Lung (tissue), 12 donors: ENCODE results near the gene PHF19. TPM values are rescaled to one million over a fixed set of nuclear protein-coding genes. Genes with fewer than 3 reads are reported as not detected.

ENCODE experiments used
- ATAC-seq: fragments of 200-7000 bp; cut with Tn5 transposase; one replicate; pipeline ENCODE4 v1.9.1; 2020; ENCODE audit warnings: moderate number of reproducible peaks; ENCODE audit not compliant: insufficient read depth, low FRiP score
- DNase-seq, 3 donors: peaks; one replicate each; pipeline ENCODE4 v3.0.0-alpha.2; 2013 to 2017
- H3K27ac ChIP-seq, 2 donors: one replicate each; pipeline ENCODE4 v1.5.1; 2013; ENCODE audit warnings: mild to moderate bottlenecking in 2 of 2, moderate library complexity in 2 of 2, control low read depth in 1 of 2, inconsistent platforms in 1 of 2, low read depth in 1 of 2, low read length in 1 of 2
- H3K27me3 ChIP-seq, 3 donors: one replicate each; pipeline ENCODE4 v1.5.1; 2013; ENCODE audit warnings: low read length in 2 of 3; ENCODE audit not compliant: control insufficient read depth in 3 of 3, insufficient read depth in 3 of 3
- H3K36me3 ChIP-seq, 4 donors: one replicate each; pipeline ENCODE4 v1.5.1; 2013; ENCODE audit warnings: low read length in 4 of 4, mild to moderate bottlenecking in 1 of 4, moderate library complexity in 1 of 4; ENCODE audit not compliant: control insufficient read depth in 4 of 4, insufficient read depth in 4 of 4
- H3K4me1 ChIP-seq, 5 donors: one replicate each; pipeline ENCODE4 v1.5.1; 2013; ENCODE audit warnings: low read length in 5 of 5, mild to moderate bottlenecking in 2 of 5, moderate library complexity in 1 of 5; ENCODE audit not compliant: control insufficient read depth in 5 of 5, insufficient read depth in 5 of 5
- H3K4me3 ChIP-seq: one replicate; pipeline ENCODE4 v1.5.1; 2013; ENCODE audit warnings: mild to moderate bottlenecking, control low read depth, moderate library complexity
- H3K9ac ChIP-seq, 2 donors: one replicate each; pipeline ENCODE4 v1.5.1; 2013; ENCODE audit warnings: low read length in 2 of 2, control low read depth in 1 of 2; ENCODE audit not compliant: insufficient read depth in 1 of 2
- H3K9me3 ChIP-seq, 4 donors: one replicate each; pipeline ENCODE4 v1.5.1; 2013; ENCODE audit warnings: low read length in 3 of 4, mild to moderate bottlenecking in 1 of 4, moderate library complexity in 1 of 4; ENCODE audit not compliant: control insufficient read depth in 4 of 4, insufficient read depth in 3 of 4
- CTCF ChIP-seq: IDR thresholded peaks from 2 replicates; pipeline ENCODE4 v1.5.1; 2012; ENCODE audit warnings: mild to moderate bottlenecking; ENCODE audit errors: control extremely low read depth, extremely low read depth
- WGBS, 2 donors: extraction: QIAGEN DNeasy Blood & Tissue Kit; methylation state at CpG; one replicate each; pipeline ENCODE4 v1.1.7; 2013; 5-methylcytosine and 5-hydroxymethylcytosine counted together
- polyA plus RNA-seq, 2 donors: library from polyadenylated mRNA; stranded (reverse); fragments of 200-250 nt; gene quantifications; one replicate each; pipeline ENCODE4 v1.2.1, GENCODE V29; 2013
- total RNA-seq, 2 donors: library from RNA; depleted of rRNA in 1 of 2; stranded (reverse); fragments of >200 nt in 1 of 2; gene quantifications; one replicate each; pipeline ENCODE4 v1.2.1, GENCODE V29; 2014 to 2021
- donor health status: control.
- donor health status: control.
- donor health status: Bipolar disorder and iron deficiency.
- donor health status: healthy.
- donor health status: DM: yes; HTN: yes; CAD: no.

Gene PHF19
- total and polyA plus RNA-seq, 4 donors = 20.3 to 25.1 (median 21.7) TPM

GRCh38 chr9:120905315-120906164 lies 28.6 kb upstream of the PHF19 start:
- 84 to 85% methylated on average over 11 of the region's 11 CpGs for WGBS, 2 donors
- TF ChIP-seq CTCF = no peak
- Histone ChIP-seq H3K9me3 (no peaks in the 10 kb centered on the region), H3K4me3 (no peak overlapping the region), H3K36me3 (peaks cover 0 to 5% (median 0%) of the 10 kb centered on the region in 4 donors), H3K27me3 (no peaks in the 10 kb centered on the region), H3K9ac (no peak overlapping the region), H3K4me1 (peaks cover 0 to 2% (median 0%) of the 10 kb centered on the region in 5 donors), H3K27ac (no peak overlapping the region)
- no peak for ATAC-seq
- DNase-seq = no peak

GRCh38 chr9:120904978-120905301 lies 28.0 kb upstream of the PHF19 start:
- Histone ChIP-seq H3K27ac (no peak overlapping the region), H3K4me3 (no peak overlapping the region), H3K4me1 (peaks cover 0 to under 1% (median 0%) of the 10 kb centered on the region in 5 donors), H3K9me3 (no peaks in the 10 kb centered on the region), H3K27me3 (no peaks in the 10 kb centered on the region), H3K36me3 (peaks cover 0 to 5% (median 0%) of the 10 kb centered on the region in 4 donors), H3K9ac (no peak overlapping the region)
- no peak for TF ChIP-seq CTCF
- WGBS, 2 donors = 91 to 93% methylated on average over 11 of the region's 11 CpGs
- ATAC-seq (no peak), DNase-seq (no peak)

GRCh38 chr9:120904061-120904977 lies 27.3 kb upstream of the PHF19 start:
- 86 to 88% methylated on average over 16 of the region's 16 CpGs for WGBS, 2 donors
- ATAC-seq (no peak), DNase-seq (no peak)
- H3K9ac ChIP-seq = no peak overlapping the region
- H3K36me3 ChIP-seq = peaks cover 0 to 5% (median 0%) of the 10 kb centered on the region in 4 donors
- no peak overlapping the region for H3K4me3 ChIP-seq
- no peak for TF ChIP-seq CTCF
- H3K27ac ChIP-seq = peak overlapping the region in 1 of 2 donors; percentile 11
- no peaks in the 10 kb centered on the region for H3K27me3 ChIP-seq
- no peaks in the 10 kb centered on the region for H3K9me3 ChIP-seq
- no peaks in the 10 kb centered on the region for H3K4me1 ChIP-seq
